Measurements from ENCODE around the gene KCTD18. TPM values are rescaled to one million over a fixed set of nuclear protein-coding genes. Genes with fewer than 3 reads are reported as not detected.

Gene KCTD18
- total RNA-seq, 1 donor from 2014 or later: 4.7 TPM

DNA sequence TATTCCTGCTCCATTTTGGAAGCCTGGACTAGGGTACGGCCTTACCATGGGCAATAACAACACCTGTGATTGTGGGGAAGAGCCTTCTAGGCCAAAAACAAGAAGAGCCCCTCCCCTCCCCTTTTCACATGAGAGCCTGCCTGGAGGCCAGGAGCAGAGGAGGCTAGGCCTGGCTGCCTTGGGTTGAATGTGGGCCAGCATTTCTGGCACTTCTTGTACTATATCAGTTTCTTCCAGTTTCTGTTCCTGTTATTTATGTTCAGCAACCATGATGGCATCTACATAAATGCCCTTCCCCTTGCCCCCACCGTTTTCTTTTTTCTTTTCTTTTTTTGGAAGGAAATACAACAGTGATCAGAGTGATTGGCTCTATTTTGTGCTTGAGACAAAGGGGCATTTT is 58.4 kb downstream of the KCTD18 start:
- no peak overlapping the region for H3K4me3 Mint-ChIP-seq (ENCODE audit: unreplicated experiment)
- no peak overlapping the region for H3K27ac Mint-ChIP-seq (ENCODE audit: unreplicated experiment)
- DNase-seq: no peak
- H3K36me3 Mint-ChIP-seq (ENCODE audit: unreplicated experiment): peaks cover 4% of the 10 kb centered on the region
- H3K27me3 Mint-ChIP-seq (ENCODE audit: unreplicated experiment): peaks cover 2% of the 10 kb centered on the region
- H3K4me1 Mint-ChIP-seq (ENCODE audit: low read depth, unreplicated experiment): no peaks in the 10 kb centered on the region
- H3K9me3 Mint-ChIP-seq (ENCODE audit: unreplicated experiment): no peaks in the 10 kb centered on the region
- TF ChIP-seq, protein P1, sequence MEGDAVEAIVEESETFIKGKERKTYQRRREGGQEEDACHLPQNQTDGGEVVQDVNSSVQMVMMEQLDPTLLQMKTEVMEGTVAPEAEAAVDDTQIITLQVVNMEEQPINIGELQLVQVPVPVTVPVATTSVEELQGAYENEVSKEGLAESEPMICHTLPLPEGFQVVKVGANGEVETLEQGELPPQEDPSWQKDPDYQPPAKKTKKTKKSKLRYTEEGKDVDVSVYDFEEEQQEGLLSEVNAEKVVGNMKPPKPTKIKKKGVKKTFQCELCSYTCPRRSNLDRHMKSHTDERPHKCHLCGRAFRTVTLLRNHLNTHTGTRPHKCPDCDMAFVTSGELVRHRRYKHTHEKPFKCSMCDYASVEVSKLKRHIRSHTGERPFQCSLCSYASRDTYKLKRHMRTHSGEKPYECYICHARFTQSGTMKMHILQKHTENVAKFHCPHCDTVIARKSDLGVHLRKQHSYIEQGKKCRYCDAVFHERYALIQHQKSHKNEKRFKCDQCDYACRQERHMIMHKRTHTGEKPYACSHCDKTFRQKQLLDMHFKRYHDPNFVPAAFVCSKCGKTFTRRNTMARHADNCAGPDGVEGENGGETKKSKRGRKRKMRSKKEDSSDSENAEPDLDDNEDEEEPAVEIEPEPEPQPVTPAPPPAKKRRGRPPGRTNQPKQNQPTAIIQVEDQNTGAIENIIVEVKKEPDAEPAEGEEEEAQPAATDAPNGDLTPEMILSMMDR (IDR thresholded peaks at IDR 0.05; ENCODE audit: partially characterized antibody, unreplicated experiment): no peak

DNA sequence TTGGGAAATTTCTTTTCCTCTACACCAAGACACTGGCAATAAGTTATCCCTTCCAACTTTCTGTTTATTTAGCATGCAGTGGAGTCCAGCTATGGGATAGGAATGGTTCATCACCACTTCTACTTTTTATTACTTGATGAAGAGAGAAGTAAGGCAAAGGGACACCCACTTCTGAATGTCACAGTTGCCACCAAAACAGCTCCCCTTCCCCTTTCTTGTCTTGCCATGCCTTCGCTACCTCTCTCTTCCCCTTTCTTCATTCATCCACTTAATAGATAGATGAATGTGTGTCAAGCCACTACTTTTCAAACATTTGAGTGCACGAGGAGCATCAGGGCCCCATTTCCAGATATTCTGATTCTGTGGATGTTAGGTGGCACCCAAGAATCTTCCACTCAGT is 59.6 kb downstream of the KCTD18 start:
- Mint-ChIP-seq H3K4me1 (ENCODE audit: low read depth, unreplicated experiment) (no peaks in the 10 kb centered on the region), H3K9me3 (ENCODE audit: unreplicated experiment) (no peaks in the 10 kb centered on the region), H3K36me3 (ENCODE audit: unreplicated experiment) (no peaks in the 10 kb centered on the region), H3K27ac (ENCODE audit: unreplicated experiment) (peak overlapping the region; percentile 31), H3K27me3 (ENCODE audit: unreplicated experiment) (no peaks in the 10 kb centered on the region), H3K4me3 (ENCODE audit: unreplicated experiment) (no peak overlapping the region)
- TF ChIP-seq, protein P1 (IDR thresholded peaks at IDR 0.05; ENCODE audit: partially characterized antibody, unreplicated experiment): no peak
- no peak for DNase-seq

DNA sequence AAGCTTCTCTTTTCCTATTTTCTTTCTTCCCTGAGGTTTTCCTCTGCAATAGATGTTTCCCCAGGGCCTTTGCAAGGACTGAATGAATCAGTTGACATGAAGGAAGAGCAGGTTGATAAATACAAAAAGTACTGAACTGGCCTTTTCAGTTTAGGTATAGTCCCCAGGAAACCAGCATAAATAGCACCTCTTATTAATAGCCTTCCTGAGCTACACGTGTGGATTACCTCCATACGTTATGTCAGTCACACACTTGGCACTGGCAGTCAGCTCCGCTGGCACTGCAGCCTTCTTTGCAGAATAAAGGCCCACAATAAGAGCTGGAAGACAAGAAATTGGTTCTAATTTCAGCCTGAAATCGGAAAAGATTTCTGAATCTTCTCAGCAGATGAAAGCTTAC is 60.7 kb downstream of the KCTD18 start:
- TF ChIP-seq, protein P1 (IDR thresholded peaks at IDR 0.05; ENCODE audit: partially characterized antibody, unreplicated experiment): no peak
- Mint-ChIP-seq H3K27me3 (ENCODE audit: unreplicated experiment) (no peaks in the 10 kb centered on the region), H3K9me3 (ENCODE audit: unreplicated experiment) (no peaks in the 10 kb centered on the region), H3K4me3 (ENCODE audit: unreplicated experiment) (no peak overlapping the region), H3K27ac (ENCODE audit: unreplicated experiment) (no peak overlapping the region), H3K36me3 (ENCODE audit: unreplicated experiment) (no peaks in the 10 kb centered on the region), H3K4me1 (ENCODE audit: low read depth, unreplicated experiment) (no peaks in the 10 kb centered on the region)
- no peak for DNase-seq

DNA sequence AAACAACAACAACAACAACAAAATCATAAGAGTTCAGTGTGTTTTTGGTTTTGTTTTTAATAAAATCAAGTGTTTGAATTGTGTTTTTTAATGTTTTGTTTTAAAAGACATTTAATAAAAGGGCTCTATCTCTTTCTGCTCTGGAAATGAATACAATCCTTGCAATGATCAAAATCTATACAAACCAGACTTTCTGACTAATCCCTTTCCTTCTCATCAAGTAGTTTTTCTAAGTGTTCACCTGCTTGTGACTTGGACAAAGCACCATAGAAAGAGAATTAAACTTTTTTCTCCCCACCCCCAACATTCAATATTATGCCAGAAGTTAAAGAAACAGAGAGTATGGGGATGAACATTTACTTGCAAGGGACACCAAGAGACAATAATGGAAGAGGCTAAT is 61.4 kb downstream of the KCTD18 start:
- TF ChIP-seq, protein P1 (IDR thresholded peaks at IDR 0.05; ENCODE audit: partially characterized antibody, unreplicated experiment): no peak

DNA sequence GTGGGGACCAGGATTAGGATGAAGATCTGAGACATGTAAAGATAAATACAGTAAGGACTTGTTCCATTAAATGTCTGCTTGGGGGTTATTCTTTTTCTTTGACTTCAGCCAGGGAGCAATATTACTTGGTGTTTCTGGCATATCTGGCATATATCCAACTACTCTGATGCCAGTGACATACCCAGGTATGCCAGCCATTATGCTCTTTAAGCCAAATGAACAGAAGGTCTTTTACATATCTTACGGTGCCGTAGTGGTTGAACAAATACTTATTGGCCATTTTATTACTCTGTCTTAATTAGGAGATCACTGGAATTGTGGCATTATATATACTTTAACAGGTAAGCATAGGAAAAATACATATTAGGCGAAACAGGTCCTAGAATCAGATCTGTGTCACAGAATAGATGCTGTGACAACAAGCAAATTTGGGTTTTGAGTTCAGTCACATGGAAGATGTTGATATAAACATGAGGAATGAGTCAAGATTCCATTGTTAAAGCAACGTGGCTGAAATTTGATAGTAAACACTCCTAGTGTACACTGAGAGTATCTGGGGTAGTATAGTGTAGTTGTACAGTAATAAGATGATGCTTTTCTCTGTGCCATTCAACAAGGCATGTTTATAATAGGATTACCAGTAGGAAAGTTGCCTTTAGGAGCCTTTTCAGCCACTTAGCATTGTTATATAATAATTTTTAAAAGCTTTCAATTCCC is 62.6 kb downstream of the KCTD18 start:
- no peaks in the 10 kb centered on the region for H3K36me3 Mint-ChIP-seq (ENCODE audit: unreplicated experiment)
- no peaks in the 10 kb centered on the region for H3K27me3 Mint-ChIP-seq (ENCODE audit: unreplicated experiment)
- no peak overlapping the region for H3K27ac Mint-ChIP-seq (ENCODE audit: unreplicated experiment)

More for the DNA sequence above, 61.4 kb downstream of the KCTD18 start:
- no peak for DNase-seq
- no peak overlapping the region for H3K27ac Mint-ChIP-seq (ENCODE audit: unreplicated experiment)
- no peaks in the 10 kb centered on the region for H3K4me1 Mint-ChIP-seq (ENCODE audit: low read depth, unreplicated experiment)
- no peaks in the 10 kb centered on the region for H3K27me3 Mint-ChIP-seq (ENCODE audit: unreplicated experiment)
- no peaks in the 10 kb centered on the region for H3K36me3 Mint-ChIP-seq (ENCODE audit: unreplicated experiment)
- no peaks in the 10 kb centered on the region for H3K9me3 Mint-ChIP-seq (ENCODE audit: unreplicated experiment)
- no peak overlapping the region for H3K4me3 Mint-ChIP-seq (ENCODE audit: unreplicated experiment)

More for the DNA sequence above, 62.6 kb downstream of the KCTD18 start:
- TF ChIP-seq, protein P1 (IDR thresholded peaks at IDR 0.05; ENCODE audit: partially characterized antibody, unreplicated experiment): no peak
- Mint-ChIP-seq H3K9me3 (ENCODE audit: unreplicated experiment) (no peaks in the 10 kb centered on the region), H3K4me3 (ENCODE audit: unreplicated experiment) (no peak overlapping the region), H3K4me1 (ENCODE audit: low read depth, unreplicated experiment) (no peaks in the 10 kb centered on the region)
- DNase-seq: no peak

All from glutamatergic neuron (in vitro differentiated cells).